Endodermal cell (in vitro differentiated cells): ENCODE results near the gene RPS5. TPM values are rescaled to one million over a fixed set of nuclear protein-coding genes. Genes with fewer than 3 reads are reported as not detected.

Source experiments
- DNase-seq: peaks from one replicate; pipeline ENCODE4 v3.0.0-alpha.2; 2017
- H3K27ac ChIP-seq: 2 replicates; pipeline ENCODE4 v1.5.1; 2013; ENCODE audit warnings: mild to moderate bottlenecking, low read depth, low read length, moderate library complexity
- H3K27me3 ChIP-seq: 2 replicates; pipeline ENCODE4 v1.6.1; 2013; ENCODE audit warnings: mild to moderate bottlenecking, low read length, moderate library complexity; ENCODE audit not compliant: insufficient read depth, control insufficient read depth, poor library complexity, severe bottlenecking
- H3K36me3 ChIP-seq: 2 replicates; pipeline ENCODE4 v1.7.0; 2013; ENCODE audit warnings: mild to moderate bottlenecking, low read length, moderate library complexity; ENCODE audit not compliant: control insufficient read depth, insufficient read depth
- H3K4me1 ChIP-seq: one replicate; pipeline ENCODE4 v1.7.0; 2013; ENCODE audit warnings: low read length; ENCODE audit not compliant: control insufficient read depth, insufficient read depth
- H3K4me3 ChIP-seq: 2 replicates; pipeline ENCODE4 v1.5.1; 2013; ENCODE audit warnings: mild to moderate bottlenecking, low read length, moderate library complexity
- H3K9ac ChIP-seq: 2 replicates; pipeline ENCODE4 v1.6.1; 2013; ENCODE audit warnings: mild to moderate bottlenecking, low read length, moderate library complexity; ENCODE audit not compliant: poor library complexity, severe bottlenecking; ENCODE audit errors: extremely low read depth
- H3K9me3 ChIP-seq: 2 replicates; pipeline ENCODE4 v1.6.1; 2013; ENCODE audit warnings: mild to moderate bottlenecking, low read length, moderate library complexity; ENCODE audit not compliant: control insufficient read depth
- H3K27ac Mint-ChIP-seq: 2 replicates; pipeline ENCODE4 v1.8.0; 2020; ENCODE audit warnings: mixed read lengths
- H3K27me3 Mint-ChIP-seq: 2 replicates; pipeline ENCODE4 v1.8.0; 2021; ENCODE audit warnings: mild to moderate bottlenecking, mixed read lengths; ENCODE audit not compliant: insufficient read depth
- H3K36me3 Mint-ChIP-seq: 2 replicates; pipeline ENCODE4 v1.8.0; 2020; ENCODE audit warnings: low read depth, mixed read lengths
- H3K4me1 Mint-ChIP-seq: 2 replicates; pipeline ENCODE4 v1.8.0; 2020; ENCODE audit warnings: mixed read lengths
- H3K4me3 Mint-ChIP-seq: 2 replicates; pipeline ENCODE4 v1.8.0; 2020; ENCODE audit warnings: mild to moderate bottlenecking, moderate library complexity, mixed read lengths
- H3K9me3 Mint-ChIP-seq: 2 replicates; pipeline ENCODE4 v1.8.0; 2020; ENCODE audit warnings: mild to moderate bottlenecking, mixed read lengths
- WGBS, 2 experiments: methylation state at CpG; one replicate each; pipeline versions ENCODE4 v1.1.5 to v1.1.7; 2013; ENCODE audit warnings: missing lambda C conversion rate in 2 of 2, mixed read lengths in 1 of 2; ENCODE audit not compliant: insufficient coverage in 1 of 2, insufficient read length in 1 of 2; 5-methylcytosine and 5-hydroxymethylcytosine counted together
- total RNA-seq, 2 donors: library from RNA; stranded (reverse); fragmentation: NEBNext Ultra II Directional in 1 of 2; extraction: Animal tissue kit (Norgen Biotek cat#: 25700) in 1 of 2; gene quantifications; 2 replicates in 1 of 2; 3 replicates in 1 of 2; pipeline ENCODE4 v1.2.1, GENCODE V29; 2021
- TF ChIP-seq, protein P1 (sequence below): fragments of 200-600 bp; sonication (generic); conservative IDR thresholded peaks from 2 replicates; pipeline ENCODE4 v1.5.0; 2021; ENCODE audit warnings: antibody characterized with exemption, mild to moderate bottlenecking

Gene RPS5
- total RNA-seq, 2 donors from 2014 or later: 896 to 1,039 TPM

DNA sequence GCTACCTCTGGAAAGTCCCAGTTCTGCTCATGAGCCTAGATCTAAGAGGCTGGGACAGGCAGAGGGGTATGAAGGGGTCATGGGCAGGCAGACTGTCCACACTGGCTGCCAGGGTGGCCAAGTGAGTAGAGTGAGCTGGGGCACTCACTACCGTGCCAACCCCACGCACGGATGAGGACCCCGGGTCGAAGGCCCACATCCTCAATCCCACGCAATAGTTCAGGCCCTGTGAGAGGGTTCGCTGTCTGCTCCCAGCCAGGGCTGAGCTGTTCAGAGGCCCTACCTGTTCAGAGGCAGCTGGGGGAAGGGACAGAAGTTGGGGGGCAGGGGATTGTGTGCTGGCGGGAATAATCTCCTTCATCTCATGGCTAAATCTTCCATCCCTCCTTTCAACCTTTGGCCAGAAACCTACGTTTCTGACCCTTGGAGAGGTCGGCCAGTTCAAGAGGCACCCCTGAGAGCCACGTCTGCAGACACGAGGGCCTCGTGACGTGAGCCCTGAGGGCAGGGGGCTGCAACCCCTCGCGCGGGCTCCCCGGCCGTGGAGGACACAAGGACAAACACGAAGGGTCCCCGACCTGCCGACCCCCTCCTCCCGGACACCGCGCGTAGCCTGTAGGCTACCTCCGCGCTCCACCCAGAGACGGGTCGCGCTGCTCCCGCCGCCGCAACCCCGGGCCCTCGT, 1.0 kb upstream of the RPS5 start:
- DNase-seq: peak; percentile 56
- Histone ChIP-seq H3K27me3 (no peaks in the 10 kb centered on the region), H3K4me1 (peaks cover 13% of the 10 kb centered on the region), H3K27ac (peak overlapping the region; percentile 98), H3K9ac (peak overlapping the region; percentile 91), H3K36me3 (peaks cover 29% of the 10 kb centered on the region), H3K9me3 (no peaks in the 10 kb centered on the region), H3K4me3 (peak overlapping the region; percentile 99)
- TF ChIP-seq, protein P1, sequence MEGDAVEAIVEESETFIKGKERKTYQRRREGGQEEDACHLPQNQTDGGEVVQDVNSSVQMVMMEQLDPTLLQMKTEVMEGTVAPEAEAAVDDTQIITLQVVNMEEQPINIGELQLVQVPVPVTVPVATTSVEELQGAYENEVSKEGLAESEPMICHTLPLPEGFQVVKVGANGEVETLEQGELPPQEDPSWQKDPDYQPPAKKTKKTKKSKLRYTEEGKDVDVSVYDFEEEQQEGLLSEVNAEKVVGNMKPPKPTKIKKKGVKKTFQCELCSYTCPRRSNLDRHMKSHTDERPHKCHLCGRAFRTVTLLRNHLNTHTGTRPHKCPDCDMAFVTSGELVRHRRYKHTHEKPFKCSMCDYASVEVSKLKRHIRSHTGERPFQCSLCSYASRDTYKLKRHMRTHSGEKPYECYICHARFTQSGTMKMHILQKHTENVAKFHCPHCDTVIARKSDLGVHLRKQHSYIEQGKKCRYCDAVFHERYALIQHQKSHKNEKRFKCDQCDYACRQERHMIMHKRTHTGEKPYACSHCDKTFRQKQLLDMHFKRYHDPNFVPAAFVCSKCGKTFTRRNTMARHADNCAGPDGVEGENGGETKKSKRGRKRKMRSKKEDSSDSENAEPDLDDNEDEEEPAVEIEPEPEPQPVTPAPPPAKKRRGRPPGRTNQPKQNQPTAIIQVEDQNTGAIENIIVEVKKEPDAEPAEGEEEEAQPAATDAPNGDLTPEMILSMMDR: no peak
- H3K9me3 Mint-ChIP-seq: no peaks in the 10 kb centered on the region
- H3K27ac Mint-ChIP-seq: peak overlapping the region; percentile 97
- no peaks in the 10 kb centered on the region for H3K27me3 Mint-ChIP-seq
- 15 to 20% methylated on average over 27 to 35 of the region's 36 CpGs for WGBS, 2 experiments
- H3K4me3 Mint-ChIP-seq: peak overlapping the region; percentile 96
- H3K36me3 Mint-ChIP-seq: peaks cover 24% of the 10 kb centered on the region
- peaks cover 18% of the 10 kb centered on the region for H3K4me1 Mint-ChIP-seq

DNA sequence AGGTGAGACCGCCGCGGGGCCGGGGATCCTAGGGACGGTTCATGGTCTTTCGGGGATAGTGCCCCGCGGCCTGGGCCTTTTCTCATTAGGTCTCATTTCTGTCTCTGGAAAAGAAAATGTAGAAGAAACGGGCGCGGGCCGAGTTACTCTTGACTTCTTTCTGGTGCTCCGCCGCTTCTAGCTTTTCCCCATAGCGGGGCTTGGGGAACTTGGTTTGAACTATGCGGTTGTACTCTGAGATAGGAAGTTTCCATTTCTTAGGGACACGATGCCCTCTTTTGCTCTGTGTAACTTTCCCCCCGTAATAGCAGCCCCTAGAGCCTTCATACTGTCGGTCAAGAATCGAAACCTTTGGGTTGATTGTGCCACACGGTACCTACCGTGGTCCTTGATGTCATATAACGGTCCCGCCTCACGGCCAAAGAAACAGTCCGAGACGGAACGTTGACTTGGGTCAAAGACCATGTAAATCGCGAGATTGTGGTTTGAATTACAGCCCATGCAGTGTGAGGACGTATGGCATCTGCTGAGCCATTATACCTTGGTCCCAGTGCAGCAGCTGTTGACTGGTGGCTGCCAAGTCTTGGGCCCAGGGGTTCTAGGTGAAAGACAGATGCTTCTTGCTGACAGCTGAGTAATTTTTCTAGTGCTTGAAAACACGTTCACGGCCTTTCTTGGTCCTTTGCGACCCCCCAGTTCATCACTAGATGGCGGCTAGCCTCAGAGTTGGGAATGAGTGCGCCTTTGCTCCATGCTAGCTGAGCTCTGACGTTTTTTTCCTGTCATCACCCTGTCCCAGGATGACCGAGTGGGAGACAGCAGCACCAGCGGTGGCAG, 487 bp downstream of the RPS5 start:
- H3K36me3 ChIP-seq: peaks cover 42% of the 10 kb centered on the region
- no peaks in the 10 kb centered on the region for H3K27me3 Mint-ChIP-seq
- peaks cover 13% of the 10 kb centered on the region for H3K4me1 ChIP-seq
- H3K4me3 Mint-ChIP-seq: peak overlapping the region; percentile 96
- peaks cover 31% of the 10 kb centered on the region for H3K36me3 Mint-ChIP-seq
- TF ChIP-seq, protein P1: no peak
- peak; percentile 58 for DNase-seq
- H3K9me3 Mint-ChIP-seq: no peaks in the 10 kb centered on the region
- 9 to 10% methylated on average over 21 to 39 of the region's 39 CpGs for WGBS, 2 experiments
- H3K4me3 ChIP-seq: peak overlapping the region; percentile 99
- H3K27ac Mint-ChIP-seq: peak overlapping the region; percentile 97
- H3K27ac ChIP-seq: peak overlapping the region; percentile 8
- H3K27me3 ChIP-seq: no peaks in the 10 kb centered on the region
- peaks cover 18% of the 10 kb centered on the region for H3K4me1 Mint-ChIP-seq
- peak overlapping the region; percentile 91 for H3K9ac ChIP-seq
- H3K9me3 ChIP-seq: no peaks in the 10 kb centered on the region

DNA sequence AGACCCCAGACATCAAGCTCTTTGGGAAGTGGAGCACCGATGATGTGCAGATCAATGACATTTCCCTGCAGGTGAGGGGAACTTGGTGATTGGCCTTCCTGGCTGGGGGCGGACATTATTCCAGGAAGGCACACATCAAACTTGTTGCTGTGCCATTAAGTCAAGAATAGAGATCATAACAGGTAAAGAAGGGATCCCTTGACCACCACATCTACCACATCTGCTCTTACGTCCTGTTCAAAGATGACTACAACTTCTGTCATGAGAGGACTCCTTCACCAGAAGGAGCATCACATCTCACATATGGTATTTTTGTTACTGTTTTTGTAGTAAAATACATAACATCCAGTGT, 1.1 kb downstream of the RPS5 start:
- TF ChIP-seq, protein P1: no peak
- Mint-ChIP-seq H3K4me3 (peak overlapping the region; percentile 96), H3K27ac (peak overlapping the region; percentile 97), H3K27me3 (no peaks in the 10 kb centered on the region), H3K36me3 (peaks cover 36% of the 10 kb centered on the region), H3K9me3 (no peaks in the 10 kb centered on the region), H3K4me1 (peaks cover 18% of the 10 kb centered on the region)
- H3K36me3 ChIP-seq: peaks cover 48% of the 10 kb centered on the region
- H3K27me3 ChIP-seq: no peaks in the 10 kb centered on the region
- WGBS, 2 experiments: 80 to 87% methylated on average over 1 to 3 of the region's 3 CpGs
- peak overlapping the region; percentile 99 for H3K4me3 ChIP-seq
- no peaks in the 10 kb centered on the region for H3K9me3 ChIP-seq
- no peak for DNase-seq
- peaks cover 13% of the 10 kb centered on the region for H3K4me1 ChIP-seq
- H3K27ac ChIP-seq: no peak overlapping the region
- peak overlapping the region; percentile 91 for H3K9ac ChIP-seq
